ENCODE data around the gene CBY2.

DNA sequence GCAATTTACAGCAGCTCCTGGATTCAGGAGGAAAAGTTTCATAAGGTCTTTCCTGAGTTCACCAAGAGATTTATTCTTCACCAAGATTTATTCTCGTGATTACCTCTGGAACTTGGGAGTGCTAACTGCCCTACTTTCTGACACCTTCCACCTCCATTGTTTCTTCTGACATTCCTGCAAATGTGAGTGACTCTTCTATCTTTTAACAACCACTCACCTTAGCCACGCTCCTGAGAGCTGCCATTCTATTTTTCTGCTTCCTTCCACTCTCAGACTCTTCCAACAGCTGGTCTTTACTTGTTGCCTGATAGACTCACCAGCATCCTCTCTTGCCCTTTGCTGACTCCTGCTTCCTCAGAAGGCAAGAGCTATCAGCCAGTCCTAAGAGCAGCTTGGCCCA, 11.5 kb upstream of the CBY2 start:
- TF ChIP-seq, protein P1, sequence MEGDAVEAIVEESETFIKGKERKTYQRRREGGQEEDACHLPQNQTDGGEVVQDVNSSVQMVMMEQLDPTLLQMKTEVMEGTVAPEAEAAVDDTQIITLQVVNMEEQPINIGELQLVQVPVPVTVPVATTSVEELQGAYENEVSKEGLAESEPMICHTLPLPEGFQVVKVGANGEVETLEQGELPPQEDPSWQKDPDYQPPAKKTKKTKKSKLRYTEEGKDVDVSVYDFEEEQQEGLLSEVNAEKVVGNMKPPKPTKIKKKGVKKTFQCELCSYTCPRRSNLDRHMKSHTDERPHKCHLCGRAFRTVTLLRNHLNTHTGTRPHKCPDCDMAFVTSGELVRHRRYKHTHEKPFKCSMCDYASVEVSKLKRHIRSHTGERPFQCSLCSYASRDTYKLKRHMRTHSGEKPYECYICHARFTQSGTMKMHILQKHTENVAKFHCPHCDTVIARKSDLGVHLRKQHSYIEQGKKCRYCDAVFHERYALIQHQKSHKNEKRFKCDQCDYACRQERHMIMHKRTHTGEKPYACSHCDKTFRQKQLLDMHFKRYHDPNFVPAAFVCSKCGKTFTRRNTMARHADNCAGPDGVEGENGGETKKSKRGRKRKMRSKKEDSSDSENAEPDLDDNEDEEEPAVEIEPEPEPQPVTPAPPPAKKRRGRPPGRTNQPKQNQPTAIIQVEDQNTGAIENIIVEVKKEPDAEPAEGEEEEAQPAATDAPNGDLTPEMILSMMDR (IDR thresholded peaks at IDR 0.05), result no peak
- TF ChIP-seq POLR2A (IDR thresholded peaks at IDR 0.05), result no peak
